ENCODE results near the gene SDF2. TPM values are rescaled to one million over a fixed set of nuclear protein-coding genes. Genes with fewer than 3 reads are reported as not detected.

SDF2 gene
- total and polyA plus RNA-seq, 9 of the 15 experiments (the other 6 are each of a cell fraction or from before 2014, with no cell fraction given) = 41.2 to 132 (median 65.6) TPM

DNA sequence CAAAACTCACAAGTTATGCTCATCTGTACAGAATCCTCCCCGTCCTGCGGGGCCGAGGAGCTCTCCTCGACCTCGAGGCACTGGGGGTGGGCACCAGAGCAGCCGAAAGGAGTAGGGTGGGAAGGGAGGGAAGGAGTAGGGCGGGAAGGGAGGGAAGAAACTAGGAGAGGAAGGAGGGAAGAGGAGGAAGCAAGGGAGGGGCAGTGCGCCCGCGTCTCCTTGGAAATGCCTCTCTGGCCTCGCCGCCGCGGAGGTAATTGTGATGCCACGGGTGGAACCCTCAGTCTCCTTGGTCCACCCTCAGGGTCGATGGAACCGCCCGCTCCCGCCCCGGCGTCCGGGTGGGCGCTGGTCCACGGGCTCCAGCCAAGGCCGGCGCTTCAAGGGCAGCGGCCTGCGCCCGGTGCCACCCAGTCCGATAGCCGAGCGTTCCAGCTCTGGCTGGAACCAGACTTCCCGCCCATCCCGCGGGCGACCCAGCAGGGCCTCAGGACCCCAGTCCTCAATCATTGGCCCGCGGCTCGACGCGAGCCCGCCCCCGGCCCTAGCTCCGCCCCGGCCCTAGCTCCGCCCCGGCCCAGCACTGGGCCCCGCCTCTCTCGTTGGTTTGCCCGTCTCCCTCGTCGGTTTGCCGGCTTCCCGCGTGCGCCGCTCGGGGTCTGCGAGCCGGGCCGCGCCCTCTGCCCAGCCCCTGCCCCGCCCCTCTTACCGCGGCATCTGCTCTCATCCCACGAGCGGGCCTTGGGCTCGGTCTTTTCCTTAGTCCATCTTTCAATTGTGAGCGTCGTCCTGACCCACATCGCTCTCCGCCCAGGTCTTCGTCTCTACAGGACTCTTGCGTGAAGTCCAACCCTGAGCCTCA, 49.4 kb upstream of the SDF2 start (continued):
- TF ChIP-seq, protein P1, sequence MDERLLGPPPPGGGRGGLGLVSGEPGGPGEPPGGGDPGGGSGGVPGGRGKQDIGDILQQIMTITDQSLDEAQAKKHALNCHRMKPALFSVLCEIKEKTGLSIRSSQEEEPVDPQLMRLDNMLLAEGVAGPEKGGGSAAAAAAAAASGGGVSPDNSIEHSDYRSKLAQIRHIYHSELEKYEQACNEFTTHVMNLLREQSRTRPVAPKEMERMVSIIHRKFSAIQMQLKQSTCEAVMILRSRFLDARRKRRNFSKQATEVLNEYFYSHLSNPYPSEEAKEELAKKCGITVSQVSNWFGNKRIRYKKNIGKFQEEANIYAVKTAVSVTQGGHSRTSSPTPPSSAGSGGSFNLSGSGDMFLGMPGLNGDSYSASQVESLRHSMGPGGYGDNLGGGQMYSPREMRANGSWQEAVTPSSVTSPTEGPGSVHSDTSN (CRISPR knock-in tag; IDR thresholded peaks at IDR 0.05; ENCODE audit: low read depth) = no peak
- TF ChIP-seq, protein P1 (tag; conservative IDR thresholded peaks at IDR 0.05; ENCODE audit: low read depth) = no peak
- TF ChIP-seq CBX3 (IDR thresholded peaks at IDR 0.05; ENCODE audit: borderline replicate concordance in 1 of 2, low read length in 2 of 2) (no peak), ZNF23 (CRISPR knock-in tag; IDR thresholded peaks at IDR 0.05) (no peak), CHD1 (IDR thresholded peaks at IDR 0.05; ENCODE audit: low read length) (no peak), ZNF347 (CRISPR knock-in tag; IDR thresholded peaks at IDR 0.05; ENCODE audit: low read depth) (no peak), HNRNPH1 (optimal IDR thresholded peaks at IDR 0.05; ENCODE audit: low read depth, low read length) (no peak), GABPB1 (CRISPR knock-in tag; IDR thresholded peaks at IDR 0.05) (no peak; the same call in 1 of the 2 replicates), CCAR2 (IDR thresholded peaks at IDR 0.05; ENCODE audit: low read depth, low read length) (no peak), HOXB6 (CRISPR knock-in tag; IDR thresholded peaks at IDR 0.05; ENCODE audit: borderline replicate concordance) (no peak), ELF1 (tag; IDR thresholded peaks at IDR 0.05) (no peak), ARID2 (IDR thresholded peaks at IDR 0.05) (no peak), CHCHD3 (CRISPR knock-in tag; IDR thresholded peaks at IDR 0.05) (no peak), MTA1 (IDR thresholded peaks at IDR 0.05; ENCODE audit: borderline replicate concordance) (no peak), TCFL5 (CRISPR knock-in tag; conservative IDR thresholded peaks at IDR 0.05) (no peak), ZNF316 (IDR thresholded peaks at IDR 0.05) (no peak)
- TF ChIP-seq, protein P2, sequence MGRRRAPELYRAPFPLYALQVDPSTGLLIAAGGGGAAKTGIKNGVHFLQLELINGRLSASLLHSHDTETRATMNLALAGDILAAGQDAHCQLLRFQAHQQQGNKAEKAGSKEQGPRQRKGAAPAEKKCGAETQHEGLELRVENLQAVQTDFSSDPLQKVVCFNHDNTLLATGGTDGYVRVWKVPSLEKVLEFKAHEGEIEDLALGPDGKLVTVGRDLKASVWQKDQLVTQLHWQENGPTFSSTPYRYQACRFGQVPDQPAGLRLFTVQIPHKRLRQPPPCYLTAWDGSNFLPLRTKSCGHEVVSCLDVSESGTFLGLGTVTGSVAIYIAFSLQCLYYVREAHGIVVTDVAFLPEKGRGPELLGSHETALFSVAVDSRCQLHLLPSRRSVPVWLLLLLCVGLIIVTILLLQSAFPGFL (CRISPR knock-in tag; IDR thresholded peaks at IDR 0.05) = no peak
